NCI-H1417 treated with DMSO at 0.1 percent for 48 hours (cell line): ENCODE data around the gene APOL5.
"Not testable (repeated sequence)": the region's sequence is repeated elsewhere in the genome, so short reads cannot be mapped to it uniquely, and the experiment has no call there.

Experiments used
- DNase-seq: peaks from one replicate; lab custom pipeline; 2025; lab: John Stamatoyannopoulos, UW

APOL5 gene

GRCh38 chr22:35711336-35711735 is 6.3 kb upstream of the APOL5 start:
- DNase-seq: no peak

- DNase-seq: no peak
These were observed 5.0 kb upstream of the APOL5 start for GRCh38 chr22:35712672-35713071.

GRCh38 chr22:35719212-35719875 is 1.7 kb downstream of the APOL5 start:
- DNase-seq: no peak

- no peak for DNase-seq
These were observed 4.3 kb downstream of the APOL5 start for GRCh38 chr22:35721960-35722359.

- DNase-seq: no peak
These were observed 7.8 kb downstream of the APOL5 start for GRCh38 chr22:35725521-35725920.

GRCh38 chr22:35726398-35726797 is 8.7 kb downstream of the APOL5 start:
- no peak for DNase-seq

- DNase-seq: no peak
These were observed 9.3 kb downstream of the APOL5 start for GRCh38 chr22:35726933-35727332.

GRCh38 chr22:35727436-35727835 is 9.8 kb downstream of the APOL5 start:
- no peak for DNase-seq

- DNase-seq: no peak
These were observed 11.1 kb downstream of the APOL5 start for GRCh38 chr22:35728639-35729308.

- no peak for DNase-seq
These were observed 11.6 kb downstream of the APOL5 start for GRCh38 chr22:35729309-35729698.

- DNase-seq: no peak
These were observed 13.6 kb downstream of the APOL5 start for GRCh38 chr22:35731321-35731720.

GRCh38 chr22:35732116-35732515 is 14.4 kb downstream of the APOL5 start:
- DNase-seq: no peak

- no peak for DNase-seq
These were observed 15.4 kb downstream of the APOL5 start for GRCh38 chr22:35733036-35733435.

GRCh38 chr22:35733791-35734516 is 16.3 kb downstream of the APOL5 start:
- no peak for DNase-seq

GRCh38 chr22:35734517-35734827 is 16.8 kb downstream of the APOL5 start:
- no peak for DNase-seq

- DNase-seq: no peak
These were observed 17.9 kb downstream of the APOL5 start for GRCh38 chr22:35735542-35735941.

GRCh38 chr22:35736166-35736565 is 18.5 kb downstream of the APOL5 start:
- no peak for DNase-seq

- DNase-seq: no peak
These were observed 19.0 kb downstream of the APOL5 start for GRCh38 chr22:35736701-35737100.

- DNase-seq: not testable (repeated sequence)
These were observed 20.2 kb downstream of the APOL5 start for GRCh38 chr22:35737886-35738285.

GRCh38 chr22:35739076-35739930 is 21.6 kb downstream of the APOL5 start:
- DNase-seq: no peak

GRCh38 chr22:35739931-35740380 is 22.3 kb downstream of the APOL5 start:
- no peak for DNase-seq

GRCh38 chr22:35740616-35741015 is 22.9 kb downstream of the APOL5 start:
- no peak for DNase-seq
